Measurements from ENCODE around the gene MUC5B.

MUC5B gene

GRCh38 chr11:1201395-1202153, 21.3 kb upstream of the MUC5B start:
- TF ChIP-seq CTCF (IDR thresholded peaks at IDR 0.05; ENCODE audit: borderline replicate concordance, control extremely low read depth, extremely low read depth, insufficient read depth, missing control alignments), result no peak
- no peak for DNase-seq (ENCODE audit: low spot score)
- in situ Hi-C loops (cut with MboI; ENCODE audit: low sequenced_read_pairs, unreplicated experiment), result no loop called here

- DNase-seq (ENCODE audit: low spot score), result peak; percentile 66
- no peak for TF ChIP-seq CTCF (IDR thresholded peaks at IDR 0.05; ENCODE audit: borderline replicate concordance, control extremely low read depth, extremely low read depth, insufficient read depth, missing control alignments)
- in situ Hi-C loops (cut with MboI; ENCODE audit: low sequenced_read_pairs, unreplicated experiment), result no loop called here
Observed at GRCh38 chr11:1202154-1202775, 20.6 kb upstream of the MUC5B start.

GRCh38 chr11:1202776-1203504, 19.9 kb upstream of the MUC5B start:
- peak; percentile 94 for DNase-seq (ENCODE audit: low spot score)
- in situ Hi-C loops (cut with MboI; ENCODE audit: low sequenced_read_pairs, unreplicated experiment), result no loop called here
- peak; percentile 89 for TF ChIP-seq CTCF (IDR thresholded peaks at IDR 0.05; ENCODE audit: borderline replicate concordance, control extremely low read depth, extremely low read depth, insufficient read depth, missing control alignments)

- in situ Hi-C loops (cut with MboI; ENCODE audit: low sequenced_read_pairs, unreplicated experiment), result no loop called here
- peak; percentile 17 for DNase-seq (ENCODE audit: low spot score)
- TF ChIP-seq CTCF (IDR thresholded peaks at IDR 0.05; ENCODE audit: borderline replicate concordance, control extremely low read depth, extremely low read depth, insufficient read depth, missing control alignments), result no peak
Observed at GRCh38 chr11:1203505-1204271, 19.2 kb upstream of the MUC5B start.

- TF ChIP-seq CTCF (IDR thresholded peaks at IDR 0.05; ENCODE audit: borderline replicate concordance, control extremely low read depth, extremely low read depth, insufficient read depth, missing control alignments), result no peak
- peak; percentile 23 for DNase-seq (ENCODE audit: low spot score)
Observed at GRCh38 chr11:1204381-1205101, 18.3 kb upstream of the MUC5B start.

More at GRCh38 chr11:1204381-1205101, 18.3 kb upstream of the MUC5B start:
- in situ Hi-C loops (cut with MboI; ENCODE audit: low sequenced_read_pairs, unreplicated experiment), result no loop called here

All from GM13976 (cell line).